DOHH2 (cell line): ENCODE measurements around the gene GLIPR1.

Source experiments
- CTCF ChIP-seq: fragments of 200-600 bp; sonication (generic); IDR thresholded peaks from one replicate; pipeline ENCODE4 v1.5.1; 2014; ENCODE audit warnings: antibody characterized with exemption, mild to moderate bottlenecking, low read depth, low read length; ENCODE audit not compliant: poor library complexity, severe bottlenecking
- EZH2phosphoT487 ChIP-seq: fragments of 200-600 bp; sonication (generic); IDR thresholded peaks from 2 replicates; pipeline ENCODE4 v1.6.1; 2017; ENCODE audit warnings: borderline replicate concordance, mild to moderate bottlenecking, antibody characterized with exemption, low read length, moderate library complexity, mixed read lengths

GRCh38 chr12:75487308-75487707 lies 6.8 kb downstream of the GLIPR1 start:
- no peak for TF ChIP-seq CTCF
- no peak for TF ChIP-seq EZH2phosphoT487
